DOHH2 (cell line): ENCODE data around the gene SNAPC3.

Source experiments
- CTCF ChIP-seq: fragments of 200-600 bp; sonication (generic); IDR thresholded peaks from one replicate; pipeline ENCODE4 v1.5.1; 2014; ENCODE audit warnings: antibody characterized with exemption, mild to moderate bottlenecking, low read depth, low read length; ENCODE audit not compliant: poor library complexity, severe bottlenecking
- EZH2phosphoT487 ChIP-seq: fragments of 200-600 bp; sonication (generic); IDR thresholded peaks from 2 replicates; pipeline ENCODE4 v1.6.1; 2017; ENCODE audit warnings: borderline replicate concordance, mild to moderate bottlenecking, antibody characterized with exemption, low read length, moderate library complexity, mixed read lengths

DNA sequence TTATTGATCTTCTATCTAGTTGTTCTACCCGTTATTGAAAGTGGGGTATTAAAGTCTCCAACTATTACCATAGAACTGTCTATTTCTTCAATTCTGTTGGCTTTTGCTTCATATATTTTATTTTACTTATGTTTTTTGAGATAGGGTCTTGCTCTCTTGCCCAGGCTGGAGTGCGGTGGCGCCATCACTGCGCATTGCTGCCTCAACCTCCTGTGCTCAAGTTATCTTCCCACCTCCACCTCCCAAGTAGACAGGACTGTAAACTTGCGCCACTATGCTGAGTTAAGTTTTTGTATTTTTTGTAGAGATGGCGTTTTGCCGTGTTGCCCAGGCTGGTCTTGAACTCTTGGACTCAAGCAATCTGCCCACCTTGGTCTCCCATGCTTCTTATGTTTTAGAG is 16.2 kb downstream of the SNAPC3 start:
- TF ChIP-seq CTCF (no peak), EZH2phosphoT487 (no peak)
